ENCODE data around the gene REV1.
"Not testable (repeated sequence)": the region's sequence is repeated elsewhere in the genome, so short reads cannot be mapped to it uniquely, and the experiment has no call there.

REV1 gene

DNA sequence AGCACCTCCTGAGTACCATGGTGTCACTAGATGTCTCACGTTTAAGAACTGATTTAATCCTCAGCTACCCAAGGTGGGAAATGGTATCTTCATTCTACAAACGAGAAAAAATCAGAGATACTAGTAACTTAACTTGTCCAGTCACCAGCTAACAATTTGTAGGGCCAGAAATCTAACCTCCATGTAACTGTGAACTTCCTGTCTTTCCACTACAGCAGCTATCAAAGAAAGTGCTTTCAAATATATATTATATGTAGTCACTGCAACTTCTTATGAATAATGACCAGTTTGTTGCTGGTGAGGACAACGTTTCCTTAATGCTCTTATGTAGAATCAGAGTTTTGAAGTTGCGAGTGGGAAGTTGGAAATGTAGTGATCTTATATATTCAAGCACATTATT, 1.9 kb downstream of the REV1 start:
- no peak for DNase-seq (ENCODE audit: low read depth in 2 of 2, low spot score in 1 of 2)

DNA sequence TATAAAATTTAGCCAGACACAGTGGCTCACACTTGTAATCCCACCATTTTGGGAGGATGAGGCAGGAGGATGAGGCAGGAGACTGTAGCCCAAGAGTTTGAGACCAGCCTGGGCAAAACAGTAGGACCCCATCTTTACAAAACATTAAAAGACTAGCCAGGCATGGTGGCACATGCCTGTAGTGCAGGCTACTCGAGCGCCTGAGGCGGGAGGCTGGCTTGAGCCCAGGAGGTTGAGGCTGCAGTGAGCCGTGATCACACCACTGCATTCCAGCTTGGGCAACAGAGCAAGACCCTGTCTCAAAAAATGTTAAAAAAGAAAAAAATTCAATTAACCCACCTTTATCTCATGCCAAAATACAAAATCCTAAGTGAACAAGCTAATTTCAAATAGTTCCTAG, 4.0 kb downstream of the REV1 start:
- no peak for DNase-seq (ENCODE audit: low read depth in 2 of 2, low spot score in 1 of 2)

DNA sequence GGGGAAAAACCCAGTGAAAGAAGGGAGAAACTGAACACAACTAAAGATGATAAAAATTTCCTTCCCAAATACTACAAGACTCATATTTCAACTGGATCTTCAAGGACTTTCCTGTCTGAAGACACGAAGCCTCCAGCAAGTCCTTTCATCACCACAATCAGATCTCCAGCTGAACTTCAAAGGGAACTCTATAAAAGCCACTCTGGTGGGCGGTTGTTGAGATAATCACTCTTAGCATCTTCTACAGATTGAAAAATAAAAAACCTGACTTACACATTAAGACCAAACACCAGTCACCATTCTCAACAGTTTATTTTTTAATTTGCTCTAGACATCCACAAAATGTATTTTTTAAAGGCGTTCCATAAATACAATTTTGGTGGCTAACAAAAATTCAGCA, 4.4 kb downstream of the REV1 start:
- no peak for DNase-seq (ENCODE audit: low read depth in 2 of 2, low spot score in 1 of 2)

DNA sequence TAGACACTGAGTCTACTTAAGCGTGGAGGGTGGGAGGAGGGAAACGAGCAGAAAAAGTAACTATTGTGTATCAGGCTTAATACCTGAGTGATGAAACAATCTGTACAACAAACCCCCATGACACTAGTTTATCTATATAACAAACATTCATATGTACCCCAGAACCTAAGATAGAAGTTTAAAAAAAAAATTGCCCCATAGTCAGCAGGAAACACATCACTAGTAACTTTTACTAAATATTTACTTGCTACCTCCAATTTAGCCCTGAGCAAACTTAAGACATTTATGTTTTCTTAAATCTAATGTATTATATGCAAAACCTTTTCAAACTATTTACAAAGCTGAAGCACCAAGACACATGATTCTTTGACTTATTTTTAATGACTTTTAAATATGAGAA, 5.6 kb downstream of the REV1 start:
- no peak for DNase-seq (ENCODE audit: low read depth in 2 of 2, low spot score in 1 of 2)

DNA sequence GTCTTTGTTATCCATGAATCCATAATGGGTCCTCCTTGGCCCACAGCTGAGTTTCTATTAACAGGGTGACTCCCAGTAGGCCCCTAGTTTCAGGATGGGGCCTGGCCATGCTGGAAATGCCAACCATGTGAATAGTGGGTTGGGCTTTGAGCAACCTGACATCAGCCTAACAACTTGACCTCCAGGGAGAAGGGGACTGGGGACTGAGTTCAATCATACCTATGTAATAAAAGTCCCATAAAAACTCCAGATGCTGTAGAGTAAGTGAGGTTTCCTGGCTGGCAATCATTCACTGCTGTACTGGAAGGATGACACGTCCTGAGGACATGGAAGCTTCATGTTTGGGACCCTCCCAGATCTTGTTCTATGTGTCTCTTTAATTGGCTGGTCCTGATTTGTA, 7.9 kb downstream of the REV1 start:
- DNase-seq (ENCODE audit: low read depth in 2 of 2, low spot score in 1 of 2), result no peak

DNA sequence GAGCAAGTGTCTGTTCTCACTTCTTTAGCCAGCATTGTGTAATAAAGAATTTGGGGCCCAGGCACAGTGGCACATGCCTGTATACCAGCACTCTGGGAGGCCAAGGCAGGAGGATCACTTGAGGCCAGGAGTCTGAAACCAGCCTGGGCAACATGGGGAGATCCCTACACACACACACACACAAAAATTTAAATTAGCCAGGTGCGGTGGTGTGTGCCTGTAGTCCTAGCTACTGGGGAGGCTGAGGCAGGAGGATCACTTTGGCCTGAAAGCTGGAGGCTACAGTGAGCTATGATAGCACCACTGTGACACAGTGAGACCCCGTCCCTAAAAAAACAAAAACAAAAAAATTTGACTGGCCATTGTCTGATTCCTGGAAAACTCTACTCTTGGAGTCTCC, 8.3 kb downstream of the REV1 start:
- no peak for DNase-seq (ENCODE audit: low read depth in 2 of 2, low spot score in 1 of 2)

DNA sequence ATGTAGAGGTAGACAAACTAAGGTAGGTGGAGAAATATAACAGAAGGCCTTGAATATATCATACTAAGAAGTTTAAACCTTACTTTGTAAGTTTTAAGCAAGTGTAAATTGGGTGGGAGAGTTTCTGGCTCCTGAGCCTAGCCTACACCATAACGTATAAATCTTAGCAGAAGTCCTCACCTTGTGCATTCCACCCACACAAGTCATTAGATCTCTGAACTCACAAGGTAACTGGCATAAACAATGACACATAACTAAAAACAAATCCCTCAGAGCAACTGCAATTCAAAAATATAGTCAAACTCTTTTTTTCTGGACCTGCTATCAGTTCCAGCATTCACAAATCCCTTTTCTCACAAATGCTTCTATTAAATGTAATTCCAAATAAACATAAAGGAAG, 9.4 kb downstream of the REV1 start:
- no peak for DNase-seq (ENCODE audit: low read depth in 2 of 2, low spot score in 1 of 2)

DNA sequence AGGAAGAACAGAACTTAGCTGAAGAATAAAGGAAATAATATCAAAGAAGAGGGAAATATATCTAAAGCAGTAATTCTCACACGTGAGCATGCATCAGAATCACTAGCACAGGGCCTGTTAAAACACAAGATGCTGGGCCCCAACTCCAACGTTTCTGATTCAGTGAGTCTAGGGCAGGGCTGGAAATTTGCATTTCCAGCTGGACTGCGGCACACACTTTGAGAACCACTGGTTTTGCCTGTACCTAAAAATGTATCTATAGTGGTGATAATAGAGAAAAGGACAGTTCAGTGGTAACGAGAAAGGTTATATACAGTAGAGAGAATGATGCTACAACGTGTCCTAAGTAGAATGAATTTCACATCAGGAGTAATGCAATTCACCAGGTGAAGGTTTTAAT, 11.2 kb downstream of the REV1 start:
- no peak for DNase-seq (ENCODE audit: low read depth in 2 of 2, low spot score in 1 of 2)

DNA sequence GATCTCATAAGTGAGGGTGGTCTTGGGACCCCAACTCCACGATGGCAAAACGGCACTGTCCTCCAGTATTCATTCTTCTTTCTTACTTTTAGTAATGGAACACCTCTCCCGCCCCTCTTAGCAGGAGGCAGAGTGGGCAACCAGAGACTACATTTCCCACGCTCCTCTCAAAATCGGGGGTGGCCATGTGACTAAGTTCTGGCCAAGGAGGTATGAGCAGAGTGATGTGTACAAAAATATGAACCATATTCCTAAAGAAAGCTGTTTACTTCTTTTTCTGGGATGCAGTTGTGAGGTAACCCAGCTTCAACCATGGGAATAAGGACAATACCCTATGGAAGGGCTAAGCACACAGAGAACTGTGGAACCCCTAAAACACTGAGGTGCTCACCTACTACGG, 12.8 kb downstream of the REV1 start:
- DNase-seq (ENCODE audit: low read depth in 2 of 2, low spot score in 1 of 2), result no peak

DNA sequence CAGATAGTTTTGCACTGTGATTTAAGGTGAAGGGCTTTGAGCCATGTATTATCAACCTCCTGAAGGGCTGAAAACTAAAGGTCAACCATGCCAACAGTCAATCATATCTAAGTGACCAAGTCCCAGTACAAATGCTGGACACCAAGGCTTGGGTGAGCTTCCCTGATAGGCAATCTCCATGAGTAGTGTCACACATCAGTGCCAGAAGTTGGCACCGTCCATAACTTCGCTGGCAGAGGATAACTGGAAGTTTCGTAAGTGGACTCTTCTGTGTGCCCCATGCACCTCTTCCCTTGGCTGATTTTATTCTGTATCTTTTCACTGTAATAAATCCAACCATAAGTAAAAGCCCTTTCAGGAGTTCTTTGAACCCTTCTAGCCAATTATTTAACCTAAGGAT, 13.2 kb downstream of the REV1 start:
- no peak for DNase-seq (ENCODE audit: low read depth in 2 of 2, low spot score in 1 of 2)

DNA sequence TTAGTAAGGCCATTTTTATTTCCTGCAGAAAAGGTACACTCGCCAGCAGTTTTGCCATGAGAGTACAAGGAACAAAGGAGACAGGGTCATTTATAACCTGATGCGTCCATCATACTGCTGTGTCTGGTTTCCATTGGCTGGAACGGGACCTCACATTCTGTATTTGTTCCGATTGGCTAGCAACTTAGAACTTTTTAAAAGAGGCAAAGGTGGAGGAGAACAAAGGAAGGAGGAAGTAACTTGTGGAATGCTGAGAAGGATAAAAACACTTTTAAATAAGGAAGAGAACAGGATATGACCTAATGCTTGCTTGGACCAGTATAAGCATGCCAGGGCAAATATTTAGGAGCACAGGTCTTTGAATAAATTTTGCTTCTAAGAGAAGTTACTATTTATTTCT, 14.7 kb downstream of the REV1 start:
- DNase-seq (ENCODE audit: low read depth in 2 of 2, low spot score in 1 of 2), result not testable (repeated sequence)

DNA sequence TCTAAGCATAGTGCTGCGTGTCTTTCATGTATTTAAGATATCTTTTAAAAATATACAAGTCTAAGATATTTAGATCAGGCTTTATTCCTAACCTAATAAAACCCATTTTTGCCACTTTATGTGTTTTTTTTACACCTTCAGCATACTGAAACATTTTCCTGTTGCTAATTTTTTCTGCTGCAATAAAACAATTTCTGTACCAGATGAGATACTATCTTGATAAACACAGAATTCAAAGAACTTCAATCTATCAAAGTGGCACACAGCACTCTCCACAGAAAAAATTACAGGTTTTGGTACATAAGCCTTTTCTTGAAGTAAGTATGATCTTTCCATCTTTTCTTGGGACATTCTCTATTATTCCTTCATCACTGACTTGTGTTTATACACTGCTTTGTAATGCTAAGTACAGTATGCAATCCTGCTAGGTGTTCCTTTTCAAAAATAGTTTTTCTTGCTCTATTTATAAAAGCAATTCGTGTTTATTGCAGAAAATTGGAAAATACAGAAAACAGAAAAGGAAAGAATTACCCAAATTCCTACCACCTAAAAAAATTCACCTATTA, 16.2 kb downstream of the REV1 start:
- DNase-seq (ENCODE audit: low read depth in 2 of 2, low spot score in 1 of 2), result no peak

DNA sequence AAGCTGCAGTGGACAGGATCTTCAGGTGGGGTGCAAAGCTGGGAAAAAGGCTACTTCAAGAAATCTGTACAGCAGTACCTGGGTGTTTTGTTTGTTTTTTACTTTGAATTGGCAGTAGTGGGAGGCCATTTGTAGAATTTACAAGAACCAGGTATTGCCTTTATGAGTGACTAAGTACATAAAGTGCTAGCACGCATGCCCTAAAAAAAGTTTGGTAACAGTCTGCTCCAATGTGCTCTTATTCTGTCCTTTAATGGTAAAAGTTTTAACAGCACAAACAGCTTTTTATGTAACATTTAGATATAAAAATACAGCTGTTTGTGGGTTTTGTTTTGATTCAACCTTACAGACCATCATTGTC, 17.2 kb downstream of the REV1 start:
- DNase-seq (ENCODE audit: low read depth in 2 of 2, low spot score in 1 of 2), result no peak

DNA sequence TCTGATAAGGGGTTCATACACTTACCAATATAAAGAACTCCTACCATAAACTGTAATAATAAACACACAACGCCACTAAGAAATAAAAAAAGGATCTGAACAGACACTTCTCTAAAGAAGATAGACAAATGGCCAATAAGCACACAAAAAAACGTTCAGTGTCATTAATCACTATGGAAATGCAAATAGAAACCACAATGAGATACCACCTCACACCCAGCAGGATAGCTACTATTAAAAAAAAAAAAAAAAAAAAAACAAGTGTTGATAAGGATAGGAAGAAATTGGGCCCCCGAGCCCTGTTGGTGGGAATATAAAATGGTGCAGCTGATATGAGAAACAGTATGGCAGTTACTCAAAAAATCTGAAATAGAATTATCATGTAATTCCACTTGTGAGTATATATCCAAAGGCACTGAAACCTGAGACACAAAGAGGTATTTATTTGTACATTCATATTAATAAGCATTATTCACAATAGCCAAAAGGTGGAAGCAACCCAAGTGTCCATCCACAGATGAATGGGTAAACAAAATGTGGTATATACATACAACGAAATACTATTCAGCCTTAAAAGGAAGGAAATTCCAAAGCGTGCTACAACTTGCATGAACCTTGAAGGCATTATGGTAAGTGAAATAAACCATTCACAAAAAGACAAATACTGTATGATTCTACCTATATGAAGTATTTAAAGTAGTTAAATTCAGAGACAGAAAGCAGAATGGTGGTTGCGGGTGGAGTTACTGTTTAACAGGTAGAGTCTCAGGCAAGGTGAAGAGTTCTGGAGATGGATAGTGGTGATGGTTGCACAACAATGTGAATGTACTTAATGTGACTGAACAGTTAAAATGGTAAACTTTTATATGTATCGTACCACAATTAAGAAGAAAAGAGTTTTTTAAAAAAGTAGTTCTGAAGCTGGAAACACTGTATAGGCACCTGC, 17.9 kb downstream of the REV1 start:
- no peak for DNase-seq (ENCODE audit: low read depth in 2 of 2, low spot score in 1 of 2)

DNA sequence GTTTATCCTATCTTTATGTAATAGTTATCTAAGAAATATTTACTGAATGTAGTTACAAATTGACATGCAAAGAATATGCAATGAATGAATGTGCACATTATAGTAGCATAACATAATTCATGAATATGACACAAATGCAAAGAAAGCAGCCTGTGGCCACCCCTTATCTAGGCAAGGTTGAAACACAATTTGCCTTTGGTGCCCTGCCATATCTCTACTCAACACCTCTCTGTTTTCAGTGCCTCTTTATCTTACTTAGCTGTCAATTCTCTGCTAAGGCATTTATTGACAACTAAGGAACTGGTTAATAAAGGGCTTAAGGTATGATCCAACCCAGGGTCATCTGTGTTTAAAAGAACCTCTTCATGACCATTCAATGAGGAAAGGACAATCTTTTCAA, 18.9 kb downstream of the REV1 start:
- DNase-seq (ENCODE audit: low read depth in 2 of 2, low spot score in 1 of 2), result no peak

DNA sequence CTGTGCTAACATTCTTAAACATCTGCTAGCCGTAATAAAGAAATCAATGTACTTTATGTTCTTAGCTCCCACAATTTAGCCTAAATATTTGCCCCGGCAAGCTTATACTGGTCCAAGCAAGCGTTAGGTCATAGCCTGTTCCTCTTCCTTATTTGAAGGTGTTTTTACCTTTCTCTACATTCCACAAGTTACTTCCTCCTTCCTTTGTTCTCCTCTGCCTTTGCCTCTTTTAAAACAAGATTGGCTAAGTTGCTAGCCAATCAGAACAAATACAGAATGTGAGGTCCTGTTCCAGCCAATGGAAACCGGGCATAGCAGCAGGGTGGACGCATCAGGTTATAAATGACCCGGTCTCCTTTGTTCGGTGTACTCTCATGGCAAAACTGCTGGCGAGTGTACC, 19.4 kb downstream of the REV1 start:
- not testable (repeated sequence) for DNase-seq (ENCODE audit: low read depth in 2 of 2, low spot score in 1 of 2)

DNA sequence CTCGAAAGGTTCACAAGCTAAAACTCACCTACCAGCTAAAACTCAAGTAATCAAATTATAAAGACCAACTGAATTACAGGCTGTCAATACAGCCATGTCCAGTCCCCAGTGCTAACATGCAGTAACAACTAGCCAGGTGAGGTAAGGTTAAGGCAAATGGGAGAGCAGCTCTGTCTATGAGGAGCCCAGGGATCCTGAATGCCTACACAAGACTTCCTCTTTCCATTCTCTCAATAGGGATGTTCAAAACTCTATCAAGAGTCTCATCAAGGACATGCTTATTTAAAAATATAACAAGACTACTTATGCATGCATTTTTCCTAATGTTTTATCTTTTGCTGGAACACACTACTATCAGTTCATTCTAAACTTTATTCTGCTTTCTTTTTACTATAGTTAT, 20.4 kb downstream of the REV1 start:
- no peak for DNase-seq (ENCODE audit: low read depth in 2 of 2, low spot score in 1 of 2)

DNA sequence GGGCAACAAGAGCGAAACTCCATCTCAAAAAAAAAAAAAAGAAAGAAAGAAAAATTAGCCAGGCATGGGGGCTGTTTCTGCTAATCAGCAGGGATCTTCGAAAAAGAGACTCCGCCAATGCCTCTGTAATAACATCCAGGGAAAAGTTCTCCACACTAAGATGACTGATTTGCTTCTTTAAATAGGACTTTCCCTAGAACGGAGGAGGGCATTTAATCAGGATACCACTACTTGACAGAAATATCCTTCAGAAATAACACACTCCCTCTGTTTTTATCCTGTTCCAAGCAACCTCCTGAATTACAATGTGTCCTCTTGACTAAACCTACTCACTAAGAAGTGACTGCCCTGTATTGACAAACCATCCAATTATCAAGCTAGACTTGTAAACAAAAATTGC, 21.7 kb downstream of the REV1 start:
- DNase-seq (ENCODE audit: low read depth in 2 of 2, low spot score in 1 of 2), result no peak

DNA sequence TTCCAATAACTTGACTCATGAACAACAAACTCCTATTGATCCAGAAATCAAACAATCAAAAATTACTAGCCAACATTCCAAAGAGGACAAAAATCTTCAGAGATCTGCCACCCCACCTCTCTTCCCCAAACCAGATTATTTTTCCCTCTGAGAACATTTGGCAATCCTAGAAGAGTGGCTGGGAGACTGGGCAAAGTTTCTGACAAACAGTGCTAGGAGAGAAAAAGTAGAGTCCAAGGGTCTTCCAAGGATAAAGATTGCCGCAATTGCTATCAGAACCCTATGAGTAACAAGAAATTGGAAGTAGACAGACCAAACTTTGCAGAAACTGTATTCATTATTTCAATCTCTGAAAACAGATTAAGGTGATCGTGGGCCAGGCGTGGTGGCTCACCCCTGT, 22.4 kb downstream of the REV1 start:
- DNase-seq (ENCODE audit: low read depth in 2 of 2, low spot score in 1 of 2), result no peak

DNA sequence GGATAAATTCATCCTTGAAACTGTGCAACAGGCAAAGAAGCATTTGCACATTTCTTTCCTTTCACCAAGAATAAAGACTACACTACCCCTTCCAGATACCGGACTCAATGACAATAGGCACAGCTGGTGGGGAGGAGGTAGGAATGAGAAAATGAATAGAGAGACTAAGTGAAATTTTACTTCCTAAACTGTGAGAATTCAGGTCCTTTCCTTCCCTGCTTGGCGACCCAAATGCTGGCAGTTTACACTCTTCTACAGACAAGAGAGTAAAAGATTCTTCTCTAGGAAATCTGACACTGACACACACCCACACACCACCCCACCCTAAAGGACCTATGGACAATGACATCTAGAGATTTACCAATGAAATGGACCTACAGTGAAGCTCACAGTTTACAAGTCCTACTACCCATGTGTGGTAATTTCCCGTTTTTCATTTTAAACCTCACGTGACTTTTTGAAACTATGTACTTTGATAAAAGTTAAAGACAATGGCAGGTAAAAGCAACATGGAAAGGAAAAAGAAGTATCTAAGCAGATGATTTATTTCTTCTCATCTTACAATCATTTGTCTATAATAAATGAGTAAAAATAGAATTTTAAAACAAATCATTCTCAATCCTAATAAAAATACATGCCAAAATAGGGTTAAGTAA, 27.9 kb downstream of the REV1 start:
- no peak for DNase-seq (ENCODE audit: low read depth in 2 of 2, low spot score in 1 of 2)

DNA sequence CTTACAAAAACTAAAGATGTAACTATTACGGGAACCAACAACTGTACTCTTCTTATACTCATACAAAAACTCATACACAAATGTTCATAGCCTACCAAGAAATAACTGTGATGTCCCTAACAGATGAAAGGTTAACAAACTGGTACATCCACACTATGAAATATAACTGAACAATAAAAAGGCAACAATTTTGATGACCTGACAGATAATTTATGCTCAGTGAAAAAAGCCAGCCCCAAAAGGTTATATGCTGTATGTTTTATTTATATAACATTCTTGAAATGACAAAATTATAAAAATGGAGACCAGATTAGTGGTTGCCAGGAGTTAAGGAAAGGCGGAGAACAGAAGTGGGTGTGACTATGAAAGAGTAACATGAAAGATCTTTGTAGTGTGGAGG, 31.3 kb downstream of the REV1 start:
- DNase-seq (ENCODE audit: low read depth in 2 of 2, low spot score in 1 of 2), result no peak

DNA sequence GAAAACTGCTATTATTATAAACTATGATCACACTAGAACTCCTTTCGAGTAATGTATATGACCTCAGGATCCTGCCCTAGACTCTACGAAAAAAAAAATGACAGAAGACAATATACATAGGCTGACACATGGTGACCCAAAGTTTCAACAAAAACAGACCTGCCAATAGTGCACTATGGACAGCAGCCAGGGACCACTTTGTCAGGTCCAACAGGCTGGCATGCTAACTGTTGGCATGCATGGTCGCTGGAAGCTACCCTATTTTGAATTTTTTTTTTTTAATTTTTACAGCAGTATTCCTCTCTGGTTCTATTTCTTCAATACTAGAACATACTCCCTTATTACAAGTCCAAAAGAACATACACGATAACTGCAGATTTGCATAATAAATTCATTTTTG, 38.1 kb downstream of the REV1 start:
- no peak for DNase-seq (ENCODE audit: low read depth in 2 of 2, low spot score in 1 of 2)

DNA sequence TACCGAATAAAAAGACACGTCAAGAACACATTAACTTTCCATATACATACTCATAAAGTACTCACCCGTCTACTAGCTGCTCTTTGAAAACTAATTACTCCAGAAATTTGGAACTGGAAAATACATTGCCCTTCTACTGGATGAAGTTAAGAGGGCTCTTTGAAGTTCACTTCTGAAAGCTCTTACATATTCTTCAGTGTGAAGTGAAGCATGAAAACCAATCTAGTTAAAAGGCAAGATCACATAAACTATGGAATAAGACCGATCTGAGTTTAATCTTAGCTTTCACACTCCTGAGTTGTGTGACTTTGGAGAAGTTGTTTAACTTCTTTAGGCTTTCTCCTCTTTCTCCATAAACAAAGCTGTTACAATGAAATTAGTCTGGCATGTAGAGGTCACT, 38.5 kb downstream of the REV1 start:
- no peak for DNase-seq (ENCODE audit: low read depth in 2 of 2, low spot score in 1 of 2)

Data from stimulated activated CD8-positive, alpha-beta memory T cell treated with anti-CD3 and anti-CD28 coated beads, Interleukin-4, amount 100 ng/mL, for 4 hours (primary cell).